NCI-H2107 treated with DMSO at 0.1 percent for 48 hours (cell line): ENCODE data around the gene MYOZ1.

ENCODE experiments used
- DNase-seq: peaks from one replicate; lab custom pipeline; 2025; ENCODE audit not compliant: unreplicated experiment; lab: John Stamatoyannopoulos, UW

Gene MYOZ1

GRCh38 chr10:73601486-73601921, 39.8 kb downstream of the MYOZ1 start:
- DNase-seq: peak; percentile 44

- no peak for DNase-seq
Measured at GRCh38 chr10:73597346-73597745, 43.9 kb downstream of the MYOZ1 start.

- no peak for DNase-seq
Measured at GRCh38 chr10:73593812-73594211, 47.5 kb downstream of the MYOZ1 start.

DNA sequence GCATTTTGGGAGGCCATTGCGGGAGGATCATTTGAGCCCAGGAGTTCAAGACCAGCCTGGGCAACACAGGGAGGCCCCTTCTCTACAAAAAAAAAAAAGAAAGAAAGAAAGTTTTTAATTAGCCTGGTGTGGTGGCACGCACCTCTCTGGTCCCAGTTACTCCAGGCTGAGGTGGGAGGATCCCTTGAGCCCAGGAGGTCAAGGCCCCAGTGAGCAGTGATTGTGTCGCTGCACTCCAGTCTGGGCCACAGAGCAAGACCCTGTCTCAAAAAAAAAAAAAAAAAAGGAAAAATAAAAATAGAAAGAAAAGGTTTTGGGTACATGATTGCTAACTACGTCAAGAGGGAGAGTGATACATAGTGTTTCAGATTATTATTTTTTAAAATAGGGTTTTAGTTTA, 48.2 kb downstream of the MYOZ1 start:
- no peak for DNase-seq

GRCh38 chr10:73591935-73592699, 49.2 kb downstream of the MYOZ1 start:
- DNase-seq: peak; percentile 69

GRCh38 chr10:73590881-73591799, 50.1 kb downstream of the MYOZ1 start, which contains the start of gene USP54:
TSS of gene USP54 (minus strand) at chr10:73591342. CDS start at chr10:73575658, 15,684 bp downstream.
- peak; percentile 11 for DNase-seq

GRCh38 chr10:73589563-73590126, 51.6 kb downstream of the MYOZ1 start:
- DNase-seq: no peak

DNA sequence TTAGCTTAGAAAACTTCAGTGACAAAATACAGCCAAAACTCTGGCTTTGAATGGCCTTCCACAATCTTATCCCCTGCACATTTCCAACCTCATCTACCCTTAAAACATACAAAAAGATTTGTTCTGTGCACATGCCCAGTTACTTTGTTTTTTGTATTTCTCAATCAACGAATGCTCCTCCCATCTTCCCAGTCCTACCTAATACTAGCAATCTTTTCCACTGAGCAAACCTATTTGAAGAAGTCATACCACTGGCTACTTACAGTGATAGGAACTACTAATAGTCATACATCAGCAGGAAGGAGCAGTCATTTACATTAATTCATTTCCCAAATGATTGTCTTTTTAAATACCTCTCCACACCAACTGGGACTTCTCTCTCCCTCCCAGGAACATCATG, 52.6 kb downstream of the MYOZ1 start:
- no peak for DNase-seq

GRCh38 chr10:73586583-73586984, 54.7 kb downstream of the MYOZ1 start:
- DNase-seq: no peak

DNA sequence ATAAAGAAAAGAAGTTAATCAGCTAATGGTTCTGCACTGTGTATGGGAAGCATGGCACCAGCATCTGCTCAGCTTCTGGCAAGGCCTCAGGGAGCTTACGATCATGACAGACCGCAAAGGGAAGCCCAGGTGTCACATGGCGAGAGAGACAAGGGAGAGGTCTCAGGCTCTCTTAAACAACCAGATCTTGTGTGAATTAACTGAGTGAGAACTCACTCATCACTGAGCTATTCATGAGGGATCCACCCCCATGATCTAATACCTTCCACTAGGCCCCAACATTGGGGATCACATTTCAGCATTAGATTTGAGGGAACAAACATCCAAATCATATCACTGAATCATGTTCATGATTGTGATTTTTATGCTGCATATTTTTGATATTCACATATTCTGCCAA, 55.9 kb downstream of the MYOZ1 start:
- no peak for DNase-seq

DNA sequence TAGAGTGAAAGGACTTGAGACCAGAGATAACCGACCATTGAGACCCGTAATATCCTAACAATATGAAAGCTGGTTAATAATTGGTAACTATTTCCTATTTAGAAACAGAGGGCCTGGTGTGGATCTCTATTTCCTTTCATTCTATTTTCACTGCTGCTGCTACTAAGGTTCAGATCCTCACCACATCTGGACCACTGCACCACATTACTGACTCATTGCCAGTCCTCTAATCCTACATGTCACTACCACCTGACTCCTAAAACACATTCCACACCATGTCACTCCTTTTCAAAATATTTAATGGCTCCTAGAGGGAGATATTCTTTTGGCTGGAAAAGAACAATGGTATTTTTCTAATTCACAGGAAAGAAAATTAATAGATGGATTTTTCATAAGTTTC, 56.5 kb downstream of the MYOZ1 start:
- no peak for DNase-seq

DNA sequence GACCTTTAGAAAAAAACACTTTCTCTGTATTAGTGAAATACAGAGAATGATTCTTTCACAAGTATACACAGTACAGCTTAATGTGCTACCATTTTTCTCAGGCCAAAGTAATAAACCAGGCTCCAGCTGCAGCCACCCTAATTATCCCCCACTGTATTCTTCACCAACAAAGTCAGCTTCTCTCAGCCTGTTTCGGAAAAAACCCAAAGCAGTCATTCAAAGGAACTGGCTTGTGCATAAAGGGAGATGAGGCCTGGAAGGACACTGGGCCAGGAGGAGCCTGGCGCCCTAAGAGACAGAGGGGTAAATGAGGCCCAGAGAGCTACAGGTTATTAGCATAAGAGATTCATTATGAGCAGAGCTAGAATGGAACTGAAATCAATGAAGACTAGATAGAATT, 59.4 kb downstream of the MYOZ1 start:
- DNase-seq: no peak
